Heart right ventricle (tissue), 16 donors: Measurements from ENCODE around the gene FGF14. TPM values are rescaled to one million over a fixed set of nuclear protein-coding genes. Genes with fewer than 3 reads are reported as not detected.

ENCODE experiments used
- ATAC-seq, 8 donors: fragments of 200-7000 bp; cut with Tn5 transposase; one replicate each; pipeline ENCODE4 v1.9.1; 2020; ENCODE audit warnings: mild to moderate bottlenecking in 8 of 8, moderate library complexity in 8 of 8, moderate number of reproducible peaks in 1 of 8
- DNase-seq, 2 donors: peaks; one replicate each; pipeline ENCODE4 v3.0.0-alpha.2; 2020
- H3K27ac ChIP-seq, 10 donors: fragments of 200-600 bp; sonication (generic) in 2 of 10; one replicate each; pipeline versions ENCODE4 v1.5.0 to v1.8.0; 2020 to 2022; ENCODE audit warnings: mild to moderate bottlenecking in 3 of 10
- H3K27me3 ChIP-seq, 7 donors: fragments of 200-600 bp; one replicate each; pipeline ENCODE4 v1.8.0; 2021 to 2022; ENCODE audit warnings: mild to moderate bottlenecking in 2 of 7
- H3K36me3 ChIP-seq, 9 donors: fragments of 200-600 bp; sonication (generic) in 1 of 9; one replicate each; pipeline versions ENCODE4 v1.5.0 to v1.8.0; 2020 to 2022; ENCODE audit warnings: mild to moderate bottlenecking in 2 of 9
- H3K4me1 ChIP-seq, 9 donors: fragments of 200-600 bp; sonication (generic) in 1 of 9; one replicate each; pipeline versions ENCODE4 v1.5.0 to v1.8.0; 2020 to 2022; ENCODE audit warnings: mild to moderate bottlenecking in 4 of 9
- H3K4me3 ChIP-seq, 10 donors: fragments of 200-600 bp; sonication (generic) in 2 of 10; one replicate each; pipeline versions ENCODE4 v1.5.0 to v1.8.0; 2020 to 2022; ENCODE audit warnings: mild to moderate bottlenecking in 7 of 10, moderate library complexity in 2 of 10
- H3K9me3 ChIP-seq, 11 donors: fragments of 200-600 bp in 10 of 11; sonication (generic) in 2 of 11; one replicate each; pipeline versions ENCODE4 v1.5.0 to v1.8.0; 2013 to 2022; ENCODE audit warnings: mild to moderate bottlenecking in 2 of 11, control low read depth in 1 of 11, moderate library complexity in 1 of 11
- CTCF ChIP-seq, 9 donors: fragments of 200-600 bp; sonication (generic) in 2 of 9; IDR thresholded peaks; one replicate each; pipeline versions ENCODE4 v1.5.0 to v1.8.0; 2021 to 2022; ENCODE audit warnings: antibody characterized with exemption in 9 of 9, mild to moderate bottlenecking in 5 of 9, moderate library complexity in 1 of 9
- WGBS, 2 donors: extraction: QIAGEN DNeasy Blood & Tissue Kit; methylation state at CpG; one replicate each; pipeline ENCODE4 v1.1.7; 2013; ENCODE audit warnings: inconsistent platforms in 1 of 2; 5-methylcytosine and 5-hydroxymethylcytosine counted together
- intact Hi-C, 10 donors: fragments of 100-400 bp; cut with DNase I; formaldehyde crosslinking; loops; one replicate each; pipeline versions ENCODE4 v1.11.1 to v1.14.2; 2022
- polyA plus RNA-seq, 2 donors: library from polyadenylated mRNA; stranded (reverse); fragments of 200-250 nt; gene quantifications; one replicate each; pipeline ENCODE4 v1.2.3, GENCODE V29; 2013
- total RNA-seq, 10 donors: library from RNA; stranded (reverse); fragmentation: NEBNext Ultra II Directional in 3 of 10; extraction: Animal tissue kit (Norgen Biotek cat#: 25700) in 3 of 10; gene quantifications; one replicate each; pipeline versions ENCODE4 v1.2.1 to v1.2.4, GENCODE V29; 2021 to 2023
- donor health status: Arrhythmogenic right ventricular cardiomyopathy.
- donor health status: ischemic (EF 13 %, LVEDD 7.1; RV severe dilation, severe dysfunction).
- donor health status: healthy with polysubstance abuse.
- donor health status: DM: no; HTN: yes; CAD: no.
- donor health status: DM: no; HTN: no; CAD: no.
- donor health status: ischemic (EF 25% LVEDD 6.9; RV normal size, moderate dysfunction).
- donor health status: ischemic (EF 25% LVEDD 5.7; RV mildly dilated, moderate dysfunction).
- donor health status: healthy.
- donor health status: DM: yes; HTN: yes; CAD: no.
- donor health status: Ischemic cardiomyopathy.
- donor health status: ischemic (EF 35%, LVEDD 5.7; RV mildly dilated, moderate dysfunction).
- donor health status: nonischemic (EF 11% LVEDD 7.7; RV severe dilation, severe dysfunction).
- donor health status: DM: yes; HTN: yes; CAD: no.
- donor health status: PGD.
- donor health status: ischemic (EF 29% LVEDD 5.4; RV normal size, mild dysfunction).
- donor health status: nonischemic (EF 23%, LVEDD 6.1; RV moderate dilation, normal function).

The FGF14 gene
- total and polyA plus RNA-seq, 12 donors: 0.20 to 7.8 (median 5.3) TPM

DNA sequence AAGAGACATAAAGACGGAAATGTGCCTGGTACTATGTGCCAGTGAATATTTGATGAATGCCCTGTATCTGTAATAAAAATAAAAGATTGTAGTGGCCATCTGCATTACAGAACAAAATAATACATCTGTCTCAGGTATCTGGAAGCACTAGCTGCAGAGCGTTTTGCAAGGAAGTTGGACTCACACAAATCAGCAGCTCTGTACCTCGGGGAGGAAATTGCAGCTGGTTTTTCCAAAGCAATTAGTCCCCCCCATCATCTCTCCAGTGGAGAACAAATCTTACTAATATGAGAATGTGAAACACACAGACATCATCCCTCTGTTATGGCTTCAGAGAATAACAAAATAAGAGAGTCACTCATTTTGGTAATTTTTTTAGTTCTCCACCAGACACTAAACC lies 704.1 kb downstream of the FGF14 start:
- 60 to 71% methylated on average over 3 of the region's 3 CpGs for WGBS, 2 donors
- H3K27ac ChIP-seq: no peak overlapping the region
- ATAC-seq (peak in 1 of 8 donors; percentile 44), DNase-seq (no peak)
- H3K36me3 ChIP-seq: no peaks in the 10 kb centered on the region
- no peak overlapping the region for H3K4me3 ChIP-seq
- peaks cover 0 to 8% (median 0%) of the 10 kb centered on the region in 9 donors for H3K4me1 ChIP-seq
- no peaks in the 10 kb centered on the region for H3K9me3 ChIP-seq
- intact Hi-C loops: no loop called here
- H3K27me3 ChIP-seq: no peaks in the 10 kb centered on the region
- no peak for TF ChIP-seq CTCF (IDR thresholded peaks at IDR 0.05)

- ATAC-seq (peak in 5 of 8 donors; percentile 29 to 62 (median 48)), DNase-seq (peak in 1 of 2 donors; percentile 18)
- no peaks in the 10 kb centered on the region for H3K9me3 ChIP-seq
- H3K4me1 ChIP-seq: peaks cover 0 to 8% (median 0%) of the 10 kb centered on the region in 9 donors
- intact Hi-C loops: no loop called here
- no peak overlapping the region for H3K4me3 ChIP-seq
- peak overlapping the region in 1 of 10 donors; percentile 9 for H3K27ac ChIP-seq
- 77 to 86% methylated on average over 4 of the region's 4 CpGs for WGBS, 2 donors
- H3K36me3 ChIP-seq: no peaks in the 10 kb centered on the region
- no peak for TF ChIP-seq CTCF (IDR thresholded peaks at IDR 0.05)
- no peaks in the 10 kb centered on the region for H3K27me3 ChIP-seq
Observed at GRCh38 chr13:101695870-101696516, 705.9 kb downstream of the FGF14 start.

- Histone ChIP-seq H3K4me3 (no peak overlapping the region), H3K9me3 (no peaks in the 10 kb centered on the region), H3K36me3 (no peaks in the 10 kb centered on the region), H3K27me3 (no peaks in the 10 kb centered on the region), H3K27ac (no peak overlapping the region), H3K4me1 (no peaks in the 10 kb centered on the region)
- DNase-seq (no peak), ATAC-seq (no peak)
- TF ChIP-seq CTCF (IDR thresholded peaks at IDR 0.05): no peak
- intact Hi-C loops: loop anchor here in 1 of 10 donors (1.0 kb wide), 1 partner anchor 22 kb away; no protein-coding TSS in a partner anchor
- WGBS, 2 donors: 80 to 83% methylated on average over 3 of the region's 3 CpGs
Observed at GRCh38 chr13:101691341-101691860, 710.4 kb downstream of the FGF14 start.

DNA sequence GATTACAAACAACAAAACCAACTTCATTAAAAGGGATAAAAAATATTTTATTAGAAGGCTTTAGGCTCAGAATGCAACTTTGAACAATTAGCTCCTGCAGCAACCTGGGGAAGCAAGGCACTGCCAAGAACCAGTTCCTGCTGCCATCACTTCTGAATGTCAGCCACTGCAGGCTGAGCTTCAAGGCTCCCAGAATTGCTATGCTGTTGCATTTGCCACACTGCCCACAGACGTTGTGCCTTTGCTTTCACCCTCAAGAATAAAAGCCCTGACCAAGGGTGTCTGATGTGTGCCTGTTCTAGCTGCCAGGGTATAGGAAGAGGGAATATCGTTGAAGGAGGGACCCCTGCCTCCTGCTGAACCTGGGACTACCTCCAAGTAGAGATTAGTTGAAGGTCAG lies 711.0 kb downstream of the FGF14 start:
- H3K4me3 ChIP-seq: no peak overlapping the region
- WGBS, 2 donors: 36 to 37% methylated on average over 2 of the region's 2 CpGs

More for the DNA sequence above, 711.0 kb downstream of the FGF14 start:
- H3K27me3 ChIP-seq: no peaks in the 10 kb centered on the region
- no peak for DNase-seq
- intact Hi-C loops: loop anchor here in 1 of 10 donors (1.0 kb wide), 1 partner anchor 22 kb away; no protein-coding TSS in a partner anchor
- no peaks in the 10 kb centered on the region for H3K36me3 ChIP-seq
- ATAC-seq: no peak
- H3K9me3 ChIP-seq: no peaks in the 10 kb centered on the region
- TF ChIP-seq CTCF (IDR thresholded peaks at IDR 0.05): no peak
- H3K4me1 ChIP-seq: no peaks in the 10 kb centered on the region
- no peak overlapping the region for H3K27ac ChIP-seq
